Transverse colon (tissue), 3 donors: ENCODE results near the gene LETM1.

ENCODE experiments used
- CTCF ChIP-seq, 5 experiments: fragments of 200-600 bp in 3 of 5; fragments of 450-650 bp in 2 of 5; sonication (generic) in 3 of 5; IDR thresholded peaks; 1 replicate in 2 of 5; 2 replicates in 3 of 5; pipeline ENCODE4 v1.5.1; 2016 to 2017; ENCODE audit warnings: antibody characterized with exemption in 5 of 5, inconsistent platforms in 3 of 5, mild to moderate bottlenecking in 2 of 5, moderate library complexity in 1 of 5
- EP300 ChIP-seq: sonication (generic); formaldehyde crosslinking; IDR thresholded peaks from one replicate; pipeline ENCODE4 v1.6.1; 2017; ENCODE audit warnings: antibody characterized with exemption, low read depth
- POLR2A ChIP-seq: fragments of 450-650 bp; IDR thresholded peaks from one replicate; pipeline ENCODE4 v1.6.1; 2016; ENCODE audit warnings: antibody characterized with exemption, mild to moderate bottlenecking, moderate library complexity

- no peak for TF ChIP-seq CTCF (IDR thresholded peaks at IDR 0.05)
- no peak for TF ChIP-seq EP300
- TF ChIP-seq POLR2A = no peak
Measured at GRCh38 chr4:1783970-1784369, 72.0 kb downstream of the LETM1 start.
